ENCODE data around the gene PPP2R5B. TPM values are rescaled to one million over a fixed set of nuclear protein-coding genes. Genes with fewer than 3 reads are reported as not detected.

The PPP2R5B gene
- total and polyA plus RNA-seq, 9 donors: 5.6 to 16.9 (median 11.8) TPM

- no peak for DNase-seq
- H3K4me3 ChIP-seq (ENCODE audit: low read length): no peak overlapping the region
- H3K27ac ChIP-seq (ENCODE audit: low read length): no peak overlapping the region
- H3K4me1 ChIP-seq (ENCODE audit: control insufficient read depth, insufficient read depth, low read length): peaks cover 15% of the 10 kb centered on the region
- 87% methylated on average over 36 of the region's 39 CpGs for WGBS (ENCODE audit: insufficient coverage)
- no peaks in the 10 kb centered on the region for H3K27me3 ChIP-seq (ENCODE audit: control insufficient read depth, insufficient read depth, low read length)
- H3K36me3 ChIP-seq (ENCODE audit: control insufficient read depth, insufficient read depth, low read length): peaks cover 41% of the 10 kb centered on the region
- H3K9me3 ChIP-seq (replicated peaks; ENCODE audit: control insufficient read depth, low read depth, low read length): no peaks in the 10 kb centered on the region
Observed at GRCh38 chr11:64894812-64895452, 29.6 kb upstream of the PPP2R5B start.

DNA sequence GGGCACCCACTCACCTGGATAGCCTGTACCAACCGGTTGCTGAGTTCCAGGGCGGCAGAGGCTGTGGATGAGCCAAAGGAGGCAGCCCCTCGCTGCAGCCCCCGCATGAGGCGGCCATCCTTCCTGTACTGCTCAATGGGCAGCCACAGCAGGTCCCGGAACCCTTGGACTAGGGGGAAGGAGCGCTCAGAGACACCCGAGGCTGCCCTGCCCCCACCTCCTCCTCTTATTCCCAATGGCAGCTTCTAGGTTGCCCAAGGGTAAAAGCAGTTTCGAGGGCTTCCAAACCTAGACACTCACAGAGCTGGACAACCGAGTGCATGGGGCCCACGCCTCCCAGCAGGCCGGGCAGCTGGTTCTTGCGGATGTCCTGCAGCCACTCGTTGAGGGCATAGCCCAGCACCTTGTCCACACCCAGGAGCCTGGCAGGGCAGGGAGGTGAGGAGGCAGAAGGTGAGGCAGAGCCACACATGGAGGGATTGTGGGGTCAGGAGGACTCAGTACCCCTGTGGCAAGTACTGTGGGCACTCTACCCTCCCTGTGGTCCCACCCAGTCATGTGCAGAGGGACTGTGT is 28.0 kb upstream of the PPP2R5B start:
- no peaks in the 10 kb centered on the region for H3K27me3 ChIP-seq (ENCODE audit: control insufficient read depth, insufficient read depth, low read length)
- H3K9me3 ChIP-seq (replicated peaks; ENCODE audit: control insufficient read depth, low read depth, low read length): no peaks in the 10 kb centered on the region
- DNase-seq: no peak
- peaks cover 9% of the 10 kb centered on the region for H3K4me1 ChIP-seq (ENCODE audit: control insufficient read depth, insufficient read depth, low read length)
- no peak overlapping the region for H3K27ac ChIP-seq (ENCODE audit: low read length)
- 94% methylated on average over 11 of the region's 14 CpGs for WGBS (ENCODE audit: insufficient coverage)
- H3K36me3 ChIP-seq (ENCODE audit: control insufficient read depth, insufficient read depth, low read length): peaks cover 57% of the 10 kb centered on the region
- no peak overlapping the region for H3K4me3 ChIP-seq (ENCODE audit: low read length)

- Histone ChIP-seq H3K36me3 (ENCODE audit: control insufficient read depth, insufficient read depth, low read length) (peaks cover 66% of the 10 kb centered on the region), H3K27me3 (ENCODE audit: control insufficient read depth, insufficient read depth, low read length) (no peaks in the 10 kb centered on the region), H3K9me3 (replicated peaks; ENCODE audit: control insufficient read depth, low read depth, low read length) (no peaks in the 10 kb centered on the region), H3K4me1 (ENCODE audit: control insufficient read depth, insufficient read depth, low read length) (peaks cover 4% of the 10 kb centered on the region), H3K4me3 (ENCODE audit: low read length) (no peak overlapping the region), H3K27ac (ENCODE audit: low read length) (no peak overlapping the region)
- 84% methylated on average over 10 of the region's 19 CpGs for WGBS (ENCODE audit: insufficient coverage)
- DNase-seq: no peak
Observed at GRCh38 chr11:64897381-64898075, 27.0 kb upstream of the PPP2R5B start.

GRCh38 chr11:64898076-64898445 is 26.4 kb upstream of the PPP2R5B start:
- H3K27me3 ChIP-seq (ENCODE audit: control insufficient read depth, insufficient read depth, low read length): no peaks in the 10 kb centered on the region
- 100% methylated on average over 5 of the region's 9 CpGs for whole genome bisulfite sequencing (ENCODE audit: insufficient coverage)
- peaks cover 4% of the 10 kb centered on the region for H3K4me1 ChIP-seq (ENCODE audit: control insufficient read depth, insufficient read depth, low read length)
- no peak overlapping the region for H3K27ac ChIP-seq (ENCODE audit: low read length)
- no peak overlapping the region for H3K4me3 ChIP-seq (ENCODE audit: low read length)
- peaks cover 71% of the 10 kb centered on the region for H3K36me3 ChIP-seq (ENCODE audit: control insufficient read depth, insufficient read depth, low read length)
- no peak for DNase-seq
- no peaks in the 10 kb centered on the region for H3K9me3 ChIP-seq (replicated peaks; ENCODE audit: control insufficient read depth, low read depth, low read length)

- Histone ChIP-seq H3K36me3 (ENCODE audit: control insufficient read depth, insufficient read depth, low read length) (peaks cover 76% of the 10 kb centered on the region), H3K9me3 (replicated peaks; ENCODE audit: control insufficient read depth, low read depth, low read length) (no peaks in the 10 kb centered on the region), H3K4me1 (ENCODE audit: control insufficient read depth, insufficient read depth, low read length) (peaks cover 4% of the 10 kb centered on the region), H3K27ac (ENCODE audit: low read length) (no peak overlapping the region), H3K27me3 (ENCODE audit: control insufficient read depth, insufficient read depth, low read length) (no peaks in the 10 kb centered on the region), H3K4me3 (ENCODE audit: low read length) (no peak overlapping the region)
- WGBS (ENCODE audit: insufficient coverage): 94% methylated on average over 15 of the region's 19 CpGs
- no peak for DNase-seq
Observed at GRCh38 chr11:64898541-64898940, 25.9 kb upstream of the PPP2R5B start.

DNA sequence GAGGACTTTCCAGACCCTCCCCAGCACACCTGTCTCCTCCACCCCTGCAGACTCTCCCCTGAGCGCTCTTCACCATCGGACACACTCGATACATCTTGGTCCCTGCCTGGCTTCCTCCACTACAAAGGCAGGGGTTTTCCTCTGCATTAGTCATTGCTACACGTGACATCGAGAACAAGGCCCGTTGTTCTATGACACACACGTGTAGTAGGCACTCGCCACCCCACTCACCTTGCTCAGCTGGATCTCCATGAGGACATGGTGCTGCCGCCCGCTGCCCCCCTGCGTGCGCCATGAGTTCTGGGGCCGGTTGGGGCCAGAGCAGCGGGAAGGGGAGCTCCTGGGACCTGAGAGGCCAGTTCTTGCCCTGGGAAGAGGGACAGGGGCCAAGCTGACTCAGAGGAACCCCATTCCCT is 24.2 kb upstream of the PPP2R5B start:
- no peak for DNase-seq
- Histone ChIP-seq H3K36me3 (ENCODE audit: control insufficient read depth, insufficient read depth, low read length) (peaks cover 75% of the 10 kb centered on the region), H3K27ac (ENCODE audit: low read length) (no peak overlapping the region), H3K4me3 (ENCODE audit: low read length) (no peak overlapping the region), H3K9me3 (replicated peaks; ENCODE audit: control insufficient read depth, low read depth, low read length) (no peaks in the 10 kb centered on the region), H3K27me3 (ENCODE audit: control insufficient read depth, insufficient read depth, low read length) (no peaks in the 10 kb centered on the region), H3K4me1 (ENCODE audit: control insufficient read depth, insufficient read depth, low read length) (no peaks in the 10 kb centered on the region)
- 85% methylated on average over 14 of the region's 14 CpGs for WGBS (ENCODE audit: insufficient coverage)

GRCh38 chr11:64900774-64901173 is 23.7 kb upstream of the PPP2R5B start:
- Histone ChIP-seq H3K9me3 (replicated peaks; ENCODE audit: control insufficient read depth, low read depth, low read length) (no peaks in the 10 kb centered on the region), H3K27me3 (ENCODE audit: control insufficient read depth, insufficient read depth, low read length) (no peaks in the 10 kb centered on the region), H3K4me1 (ENCODE audit: control insufficient read depth, insufficient read depth, low read length) (no peaks in the 10 kb centered on the region), H3K27ac (ENCODE audit: low read length) (no peak overlapping the region), H3K36me3 (ENCODE audit: control insufficient read depth, insufficient read depth, low read length) (peaks cover 80% of the 10 kb centered on the region), H3K4me3 (ENCODE audit: low read length) (no peak overlapping the region)
- DNase-seq: no peak
- WGBS (ENCODE audit: insufficient coverage): 87% methylated on average over 17 of the region's 17 CpGs

- H3K36me3 ChIP-seq (ENCODE audit: control insufficient read depth, insufficient read depth, low read length): peaks cover 84% of the 10 kb centered on the region
- 76% methylated on average over 18 of the region's 30 CpGs for WGBS (ENCODE audit: insufficient coverage)
- no peaks in the 10 kb centered on the region for H3K27me3 ChIP-seq (ENCODE audit: control insufficient read depth, insufficient read depth, low read length)
- no peak overlapping the region for H3K27ac ChIP-seq (ENCODE audit: low read length)
- no peaks in the 10 kb centered on the region for H3K4me1 ChIP-seq (ENCODE audit: control insufficient read depth, insufficient read depth, low read length)
- no peaks in the 10 kb centered on the region for H3K9me3 ChIP-seq (replicated peaks; ENCODE audit: control insufficient read depth, low read depth, low read length)
- no peak overlapping the region for H3K4me3 ChIP-seq (ENCODE audit: low read length)
- DNase-seq: no peak
Observed at GRCh38 chr11:64902102-64902900, 22.2 kb upstream of the PPP2R5B start.

GRCh38 chr11:64903291-64903833 is 21.1 kb upstream of the PPP2R5B start:
- H3K4me3 ChIP-seq (ENCODE audit: low read length): no peak overlapping the region
- peaks cover 80% of the 10 kb centered on the region for H3K36me3 ChIP-seq (ENCODE audit: control insufficient read depth, insufficient read depth, low read length)
- no peak overlapping the region for H3K27ac ChIP-seq (ENCODE audit: low read length)
- H3K4me1 ChIP-seq (ENCODE audit: control insufficient read depth, insufficient read depth, low read length): no peaks in the 10 kb centered on the region
- H3K27me3 ChIP-seq (ENCODE audit: control insufficient read depth, insufficient read depth, low read length): no peaks in the 10 kb centered on the region
- H3K9me3 ChIP-seq (replicated peaks; ENCODE audit: control insufficient read depth, low read depth, low read length): no peaks in the 10 kb centered on the region
- DNase-seq: no peak
- WGBS (ENCODE audit: insufficient coverage): 94% methylated on average over 21 of the region's 23 CpGs
